ENCODE measurements around the gene PARL. TPM values are rescaled to one million over a fixed set of nuclear protein-coding genes. Genes with fewer than 3 reads are reported as not detected.

Gene PARL
- total and polyA plus RNA-seq, 2 of the 8 experiments (the other 6 are each of a cell fraction or from before 2014, with no cell fraction given) = 62.7 to 85.0 TPM

DNA sequence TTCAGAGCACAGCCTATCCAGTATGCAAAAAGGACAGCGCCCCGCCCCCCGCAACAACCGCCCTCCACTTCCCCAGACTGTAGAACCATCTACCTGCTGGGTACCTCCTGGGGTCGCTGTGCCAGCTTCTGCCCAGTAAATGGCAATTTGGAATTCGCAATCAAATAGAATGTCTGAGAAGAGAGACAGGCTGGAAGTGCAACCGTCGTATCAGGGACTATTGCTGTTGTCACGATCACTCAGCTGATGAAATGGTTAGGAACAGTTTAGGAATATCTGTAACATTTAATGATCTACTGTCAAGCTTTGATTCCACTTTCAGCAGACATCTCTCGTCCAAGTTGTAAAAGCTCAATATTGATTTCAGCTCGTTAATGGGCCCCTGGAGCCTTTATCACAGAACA, 13.3 kb upstream of the PARL start:
- Histone ChIP-seq H2BK15ac (ENCODE audit: low read length) (no peak overlapping the region), H3K23me2 (ENCODE audit: low read depth, low read length) (no peaks in the 10 kb centered on the region), H3K36me3 (ENCODE audit: control insufficient read depth in 2 of 4, insufficient read depth in 4 of 4, low read length in 3 of 4) (no peaks in the 10 kb centered on the region), H3K9me3 (ENCODE audit: insufficient read depth in 2 of 2, low read depth in 1 of 2, low read length in 1 of 2) (no peaks in the 10 kb centered on the region), H3K79me1 (ENCODE audit: low read depth, low read length) (no peaks in the 10 kb centered on the region), H2BK5ac (ENCODE audit: low read depth, low read length) (no peak overlapping the region), H2AK5ac (ENCODE audit: low read depth, low read length) (no peak overlapping the region), H4K8ac (ENCODE audit: extremely low read depth, insufficient read depth, low read length) (no peak overlapping the region), H3K4me3 (ENCODE audit: extremely low read depth in 1 of 4, insufficient read depth in 2 of 4, low read depth in 3 of 4, low read length in 4 of 4) (no peak overlapping the region), H4K5ac (ENCODE audit: insufficient read length, low read depth, low read length) (no peak overlapping the region), H3K27ac (ENCODE audit: low read depth, low read length) (no peak overlapping the region), H3K56ac (replicated peaks; ENCODE audit: insufficient read length, low read depth, low read length) (no peak overlapping the region), H4K91ac (replicated peaks; ENCODE audit: insufficient read length, low read length) (no peak overlapping the region), H3K4me1 (replicated peaks in 1 of 4; ENCODE audit: control insufficient read depth in 3 of 4, insufficient read depth in 4 of 4, low read length in 3 of 4) (peaks cover 0 to 3% (median 0%) of the 10 kb centered on the region in 4 experiments; a peak in 3 of 7 replicates), H3K27me3 (replicated peaks in 1 of 4; ENCODE audit: control insufficient read depth in 3 of 4, extremely low read depth in 1 of 4, insufficient read depth in 3 of 4, low read length in 3 of 4) (no peaks in the 10 kb centered on the region), H3K9ac (replicated peaks in 1 of 4; ENCODE audit: extremely low read depth in 1 of 4, low read depth in 3 of 4, low read length in 3 of 4) (no peak overlapping the region), H2BK12ac (ENCODE audit: low read depth, low read length) (no peak overlapping the region), H2BK20ac (ENCODE audit: low read length) (no peak overlapping the region), H3K14ac (ENCODE audit: insufficient read length) (no peak overlapping the region), H3K18ac (ENCODE audit: extremely low read depth, low read length) (no peak overlapping the region), H3K4me2 (ENCODE audit: insufficient read depth in 1 of 2, low read depth in 2 of 2, low read length in 2 of 2) (no peak overlapping the region), H3K23ac (ENCODE audit: insufficient read length) (no peak overlapping the region), H2BK120ac (replicated peaks; ENCODE audit: low read depth, low read length) (no peak overlapping the region), H4K20me1 (replicated peaks in 1 of 2; ENCODE audit: control insufficient read depth in 1 of 2, insufficient read depth in 2 of 2, low read length in 2 of 2) (no peaks in the 10 kb centered on the region), H3K79me2 (ENCODE audit: control insufficient read depth in 1 of 2, insufficient read depth in 2 of 2, low read length in 2 of 2) (no peaks in the 10 kb centered on the region), H2AFZ (ENCODE audit: low read length) (no peak overlapping the region), H3K4ac (replicated peaks; ENCODE audit: insufficient read length, low read depth, low read length) (no peak overlapping the region)
- no peak for TF ChIP-seq BRCA1 (IDR thresholded peaks at IDR 0.05; ENCODE audit: low read depth, low read length)
- no peak for TF ChIP-seq EGR1 (IDR thresholded peaks at IDR 0.05; ENCODE audit: borderline replicate concordance, low read depth, low read length)
- TF ChIP-seq FOSL1 (IDR thresholded peaks at IDR 0.05; ENCODE audit: insufficient read depth, low read depth, low read length) = no peak
- 0 out of 4 replicates have a peak, but pooled peaks of 1 of the 2 experiments have one; percentile 7 for TF ChIP-seq RAD21 (IDR thresholded peaks at IDR 0.05 in 1 of 2, conservative IDR thresholded peaks at IDR 0.05 in 1 of 2; ENCODE audit: low read depth in 2 of 2, low read length in 2 of 2)
- no peak for TF ChIP-seq SRF (IDR thresholded peaks at IDR 0.05; ENCODE audit: low read depth, low read length)
- no peak for TF ChIP-seq SAP30 (IDR thresholded peaks at IDR 0.05; ENCODE audit: insufficient read depth, insufficient replicate concordance, low read length)
- ChIA-PET CTCF (ENCODE audit: partially characterized antibody) (interaction anchor here (0.8 to 6.4 kb wide), 21 partner anchors 8 to 396 kb away, joined by 3 to 28 read pairs (median 4); partner anchors contain the start of genes EEF1AKMT4 and PARL), POLR2A (ENCODE audit: partially characterized antibody) (interaction anchor here (1.5 kb wide), 1 partner anchor 288 kb away, joined by 3 read pairs; the partner anchor contains the start of gene ABCF3)
- no peak for DNase-seq (ENCODE audit: low read depth in 1 of 2, low spot score in 2 of 2)
- no peak for FAIRE-seq
- WGBS, 2 experiments (ENCODE audit: extremely low coverage in 1 of 2, insufficient coverage in 1 of 2, insufficient read length in 1 of 2, insufficient replicate concordance in 2 of 2, low coverage in 1 of 2, low lambda C conversion rate in 2 of 2, missing lambda C conversion rate in 1 of 2) = 76% methylated on average over 11 of the region's 11 CpGs; no CpG with 5 or more reads in 1 of the 2 experiments

Data from H1 (cell line).